SU-DHL-6 (cell line): ENCODE measurements around the gene CASKIN2.

Experiments used
- H2AFZ ChIP-seq: fragments of 200-600 bp; sonication (generic); 2 replicates; pipeline ENCODE4 v1.6.1; 2014; ENCODE audit warnings: low read depth, mild to moderate bottlenecking, moderate library complexity, mixed read lengths, antibody characterized with exemption, low read length; ENCODE audit not compliant: severe bottlenecking
- H3F3A ChIP-seq: fragments of 200-600 bp; shearing (Covaris generic); 2 replicates; pipeline ENCODE4 v1.6.0; 2016; ENCODE audit warnings: antibody characterized with exemption, mild to moderate bottlenecking; ENCODE audit not compliant: insufficient read depth
- H3K27ac ChIP-seq: fragments of 200-600 bp; sonication (generic); 2 replicates; pipeline ENCODE4 v1.5.1; 2016; ENCODE audit warnings: low read depth, mild to moderate bottlenecking, low read length, moderate library complexity, mixed read lengths
- H3K27me3 ChIP-seq: fragments of 200-600 bp; sonication (generic), shearing (Covaris generic); 2 replicates; pipeline ENCODE4 v1.6.0; 2014; ENCODE audit warnings: mild to moderate bottlenecking, low read length
- H3K36me3 ChIP-seq: fragments of 200-600 bp; sonication (generic); 2 replicates; pipeline ENCODE4 v1.6.1; 2014; ENCODE audit warnings: mild to moderate bottlenecking, low read length, mixed read lengths
- H3K4me2 ChIP-seq: fragments of 300-600, 200-600 bp; shearing (Covaris generic), sonication (generic); 2 replicates; pipeline ENCODE4 v1.6.0; 2014; ENCODE audit warnings: low read length, low read depth, mild to moderate bottlenecking; ENCODE audit not compliant: poor library complexity, severe bottlenecking
- H3K4me3 ChIP-seq: fragments of 200-600 bp; sonication (generic); 2 replicates; pipeline ENCODE4 v1.5.1; 2014; ENCODE audit warnings: antibody characterized with exemption, low read length, mild to moderate bottlenecking, mixed read lengths; ENCODE audit not compliant: insufficient read depth, poor library complexity, severe bottlenecking
- H3K79me2 ChIP-seq: fragments of 200-600 bp; sonication (generic); 2 replicates; pipeline ENCODE4 v1.6.1; 2014; ENCODE audit warnings: mild to moderate bottlenecking, low read length, moderate library complexity; ENCODE audit not compliant: insufficient read depth
- H3K9ac ChIP-seq: fragments of 200-600 bp; sonication (generic); 2 replicates; pipeline ENCODE4 v1.7.0; 2014; ENCODE audit warnings: mild to moderate bottlenecking, low read length
- H3K9me2 ChIP-seq: fragments of 200-600 bp; sonication (generic); replicated peaks from 2 replicates; pipeline ENCODE4 v1.6.1; 2014; ENCODE audit warnings: low read length; ENCODE audit not compliant: insufficient read depth
- H3K9me3 ChIP-seq: fragments of 200-600 bp; sonication (generic); 2 replicates; pipeline ENCODE4 v1.6.1; 2014; ENCODE audit warnings: low read length, mixed read lengths; ENCODE audit not compliant: insufficient read depth
- H4K20me1 ChIP-seq: fragments of 200-600 bp; sonication (generic); 2 replicates; pipeline ENCODE4 v1.6.1; 2014; ENCODE audit warnings: low read depth, mild to moderate bottlenecking, antibody characterized with exemption, low read length, moderate library complexity, mixed read lengths
- EZH2phosphoT487 ChIP-seq: fragments of 200-600 bp; sonication (generic), shearing (Covaris generic); conservative IDR thresholded peaks from 2 replicates; pipeline ENCODE4 v1.6.1; 2018; ENCODE audit warnings: mild to moderate bottlenecking, antibody characterized with exemption, low read length, moderate library complexity, mixed read lengths
- TF ChIP-seq, protein P1 (sequence below): fragments of 200-600 bp; sonication (generic); IDR thresholded peaks from one replicate; pipeline ENCODE4 v1.5.1; 2017; ENCODE audit warnings: antibody characterized with exemption, mild to moderate bottlenecking, low read length, moderate library complexity; ENCODE audit not compliant: insufficient read depth, poor library complexity, severe bottlenecking

CASKIN2 gene

DNA sequence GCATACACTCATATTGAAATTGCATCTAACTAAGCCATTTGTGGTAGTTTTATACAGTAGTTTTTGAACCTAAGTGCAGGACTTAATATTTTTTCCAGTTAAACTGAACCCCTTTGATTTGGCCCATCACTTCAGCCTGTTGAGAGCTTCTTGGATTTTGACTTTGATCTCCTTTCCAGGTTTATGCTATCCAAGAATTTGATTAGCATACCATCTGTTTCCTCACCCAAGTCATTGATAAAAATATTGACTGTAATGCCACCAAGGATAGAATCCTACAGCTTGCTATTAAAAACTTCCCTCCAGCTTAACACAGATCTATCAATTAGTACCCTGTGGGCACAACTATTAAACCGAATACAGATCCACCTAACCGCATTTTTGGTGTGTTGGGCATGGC, 51.7 kb downstream of the CASKIN2 start:
- Histone ChIP-seq H3K36me3 (no peaks in the 10 kb centered on the region), H3K27me3 (no peaks in the 10 kb centered on the region), H3K9me3 (no peaks in the 10 kb centered on the region), H4K20me1 (no peaks in the 10 kb centered on the region), H3K27ac (no peak overlapping the region), H3F3A (no peaks in the 10 kb centered on the region), H3K4me3 (no peak overlapping the region), H3K9ac (no peak overlapping the region), H3K79me2 (0 out of 2 replicates have a peak, but pooled peaks cover 4% of the 10 kb centered on the region), H2AFZ (no peak overlapping the region), H3K9me2 (no peaks in the 10 kb centered on the region), H3K4me2 (no peak overlapping the region)
- TF ChIP-seq EZH2phosphoT487, result no peak
- TF ChIP-seq, protein P1, sequence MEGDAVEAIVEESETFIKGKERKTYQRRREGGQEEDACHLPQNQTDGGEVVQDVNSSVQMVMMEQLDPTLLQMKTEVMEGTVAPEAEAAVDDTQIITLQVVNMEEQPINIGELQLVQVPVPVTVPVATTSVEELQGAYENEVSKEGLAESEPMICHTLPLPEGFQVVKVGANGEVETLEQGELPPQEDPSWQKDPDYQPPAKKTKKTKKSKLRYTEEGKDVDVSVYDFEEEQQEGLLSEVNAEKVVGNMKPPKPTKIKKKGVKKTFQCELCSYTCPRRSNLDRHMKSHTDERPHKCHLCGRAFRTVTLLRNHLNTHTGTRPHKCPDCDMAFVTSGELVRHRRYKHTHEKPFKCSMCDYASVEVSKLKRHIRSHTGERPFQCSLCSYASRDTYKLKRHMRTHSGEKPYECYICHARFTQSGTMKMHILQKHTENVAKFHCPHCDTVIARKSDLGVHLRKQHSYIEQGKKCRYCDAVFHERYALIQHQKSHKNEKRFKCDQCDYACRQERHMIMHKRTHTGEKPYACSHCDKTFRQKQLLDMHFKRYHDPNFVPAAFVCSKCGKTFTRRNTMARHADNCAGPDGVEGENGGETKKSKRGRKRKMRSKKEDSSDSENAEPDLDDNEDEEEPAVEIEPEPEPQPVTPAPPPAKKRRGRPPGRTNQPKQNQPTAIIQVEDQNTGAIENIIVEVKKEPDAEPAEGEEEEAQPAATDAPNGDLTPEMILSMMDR, result no peak

DNA sequence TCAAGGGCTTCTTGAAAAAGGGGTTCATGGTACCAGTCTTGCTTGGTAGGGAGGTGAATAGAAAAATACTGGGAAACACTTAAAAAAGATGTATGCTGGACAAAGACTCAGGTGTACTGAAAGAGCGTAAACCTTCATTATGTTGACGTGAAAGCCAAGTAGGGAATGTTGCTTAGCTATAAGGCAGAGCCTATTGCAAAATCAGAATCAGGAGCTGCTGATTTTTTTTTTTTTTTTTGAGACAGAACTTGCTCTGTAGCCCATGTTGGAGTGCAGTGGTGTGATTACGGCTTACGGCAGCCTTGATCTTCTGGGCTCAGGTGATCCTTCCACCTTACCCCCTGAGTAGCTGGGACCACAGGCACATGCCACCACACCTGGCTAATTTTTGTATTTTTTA, 55.0 kb downstream of the CASKIN2 start:
- Histone ChIP-seq H3K9me2 (no peaks in the 10 kb centered on the region), H4K20me1 (no peaks in the 10 kb centered on the region), H3K27ac (no peak overlapping the region), H3K9me3 (no peaks in the 10 kb centered on the region), H3K4me3 (no peak overlapping the region), H2AFZ (no peak overlapping the region), H3K27me3 (no peaks in the 10 kb centered on the region), H3F3A (no peaks in the 10 kb centered on the region), H3K4me2 (no peak overlapping the region), H3K79me2 (0 out of 2 replicates have a peak, but pooled peaks cover 4% of the 10 kb centered on the region), H3K36me3 (no peaks in the 10 kb centered on the region), H3K9ac (no peak overlapping the region)
- TF ChIP-seq, protein P1, result no peak
- TF ChIP-seq EZH2phosphoT487, result no peak

DNA sequence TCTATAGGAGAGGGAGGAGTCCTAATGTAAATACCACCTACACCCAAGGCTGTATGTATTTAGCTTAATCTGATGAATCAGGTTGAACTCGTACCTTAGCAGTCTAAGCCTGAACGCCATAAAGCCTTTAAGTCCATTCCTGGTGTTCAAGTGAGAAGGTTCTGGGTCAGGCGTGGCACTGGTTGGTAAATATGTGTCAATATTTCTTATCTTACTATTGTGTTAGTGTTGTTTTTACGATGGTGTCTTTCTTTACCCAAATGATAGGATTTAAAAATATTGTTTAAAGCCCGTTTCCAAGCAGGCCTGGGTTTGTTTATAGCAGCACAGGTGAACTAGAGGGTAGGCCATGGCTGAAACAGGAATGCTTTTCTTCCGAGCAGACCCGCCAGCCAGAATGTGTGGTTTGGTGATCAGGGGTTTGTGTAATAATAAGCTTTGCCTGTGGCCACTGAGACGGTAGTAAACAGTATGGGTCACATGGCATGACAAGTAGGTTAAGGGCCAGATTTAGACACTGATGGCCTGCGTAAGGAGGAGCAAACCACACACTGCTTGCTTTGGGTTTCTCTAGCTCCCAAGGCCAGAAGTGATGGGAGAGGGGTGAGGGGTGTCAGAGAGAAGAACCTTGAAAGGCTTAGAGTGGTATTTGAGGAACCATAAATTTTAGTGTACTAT, 55.6 kb downstream of the CASKIN2 start:
- Histone ChIP-seq H3K27me3 (no peaks in the 10 kb centered on the region), H4K20me1 (no peaks in the 10 kb centered on the region), H3K79me2 (0 out of 2 replicates have a peak, but pooled peaks cover 4% of the 10 kb centered on the region), H3K9me2 (no peaks in the 10 kb centered on the region), H2AFZ (no peak overlapping the region), H3K4me2 (peak overlapping the region; percentile 11), H3K36me3 (no peaks in the 10 kb centered on the region), H3K4me3 (no peak overlapping the region), H3K9me3 (no peaks in the 10 kb centered on the region), H3F3A (no peaks in the 10 kb centered on the region), H3K9ac (no peak overlapping the region), H3K27ac (no peak overlapping the region)
- TF ChIP-seq EZH2phosphoT487, result no peak
- TF ChIP-seq, protein P1, result no peak
